Measurements from ENCODE around the gene NCOA3. TPM values are rescaled to one million over a fixed set of nuclear protein-coding genes. Genes with fewer than 3 reads are reported as not detected.
A peak's percentile ranks its signal among the peaks of the same experiment; 100 is the strongest.

The NCOA3 gene
- total RNA-seq, 1 donor: 53.3 TPM

DNA sequence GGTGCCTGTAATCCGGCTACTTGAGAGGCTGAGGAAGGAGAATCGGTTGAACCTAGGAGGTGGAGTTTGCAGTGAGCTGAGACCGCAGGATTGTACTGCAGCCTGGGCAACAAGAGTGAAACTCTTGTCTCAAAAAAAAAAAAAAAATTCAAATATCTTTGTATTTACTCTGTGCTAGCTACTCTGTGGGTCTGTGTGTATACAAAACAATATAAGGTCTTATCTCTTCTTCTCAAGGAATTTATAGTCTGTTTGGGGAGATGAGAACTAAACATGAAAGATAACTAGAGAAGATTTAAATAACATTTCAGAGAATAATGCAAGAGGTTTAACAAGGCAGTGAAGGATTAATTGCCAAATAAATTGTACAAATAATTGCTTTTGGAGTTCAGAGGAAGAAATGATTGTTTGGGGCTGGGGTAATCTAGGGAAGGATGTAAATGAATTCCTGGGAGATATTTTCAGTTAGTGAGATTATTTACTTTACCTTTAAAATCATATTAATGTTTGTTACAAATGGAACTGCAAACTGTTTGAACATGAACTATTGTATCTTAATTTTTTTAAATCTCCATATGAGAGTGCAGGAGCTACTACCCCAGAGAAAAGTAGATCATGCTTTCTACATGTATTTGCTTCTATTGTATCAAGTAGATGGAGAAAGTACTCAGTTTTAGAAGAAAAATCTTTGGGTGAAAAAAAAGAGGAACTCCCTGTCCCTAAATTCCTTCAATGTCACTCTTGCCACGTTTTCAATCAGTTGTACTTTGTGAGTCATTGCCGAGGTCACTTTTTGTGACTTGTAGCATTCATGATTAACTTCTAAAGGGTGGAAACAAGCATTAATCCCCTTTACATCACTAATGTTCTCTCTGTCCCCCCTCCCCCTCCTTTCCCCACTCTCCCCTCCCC, 39.0 kb downstream of the NCOA3 start:
- no peak overlapping the region for H3K4me3 ChIP-seq (ENCODE audit: low read depth, low read length)
- TF ChIP-seq, protein P1, sequence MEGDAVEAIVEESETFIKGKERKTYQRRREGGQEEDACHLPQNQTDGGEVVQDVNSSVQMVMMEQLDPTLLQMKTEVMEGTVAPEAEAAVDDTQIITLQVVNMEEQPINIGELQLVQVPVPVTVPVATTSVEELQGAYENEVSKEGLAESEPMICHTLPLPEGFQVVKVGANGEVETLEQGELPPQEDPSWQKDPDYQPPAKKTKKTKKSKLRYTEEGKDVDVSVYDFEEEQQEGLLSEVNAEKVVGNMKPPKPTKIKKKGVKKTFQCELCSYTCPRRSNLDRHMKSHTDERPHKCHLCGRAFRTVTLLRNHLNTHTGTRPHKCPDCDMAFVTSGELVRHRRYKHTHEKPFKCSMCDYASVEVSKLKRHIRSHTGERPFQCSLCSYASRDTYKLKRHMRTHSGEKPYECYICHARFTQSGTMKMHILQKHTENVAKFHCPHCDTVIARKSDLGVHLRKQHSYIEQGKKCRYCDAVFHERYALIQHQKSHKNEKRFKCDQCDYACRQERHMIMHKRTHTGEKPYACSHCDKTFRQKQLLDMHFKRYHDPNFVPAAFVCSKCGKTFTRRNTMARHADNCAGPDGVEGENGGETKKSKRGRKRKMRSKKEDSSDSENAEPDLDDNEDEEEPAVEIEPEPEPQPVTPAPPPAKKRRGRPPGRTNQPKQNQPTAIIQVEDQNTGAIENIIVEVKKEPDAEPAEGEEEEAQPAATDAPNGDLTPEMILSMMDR (IDR thresholded peaks at IDR 0.05; ENCODE audit: insufficient read depth, low read length): no peak
- DNase-seq (ENCODE audit: low read depth): no peak

DNA sequence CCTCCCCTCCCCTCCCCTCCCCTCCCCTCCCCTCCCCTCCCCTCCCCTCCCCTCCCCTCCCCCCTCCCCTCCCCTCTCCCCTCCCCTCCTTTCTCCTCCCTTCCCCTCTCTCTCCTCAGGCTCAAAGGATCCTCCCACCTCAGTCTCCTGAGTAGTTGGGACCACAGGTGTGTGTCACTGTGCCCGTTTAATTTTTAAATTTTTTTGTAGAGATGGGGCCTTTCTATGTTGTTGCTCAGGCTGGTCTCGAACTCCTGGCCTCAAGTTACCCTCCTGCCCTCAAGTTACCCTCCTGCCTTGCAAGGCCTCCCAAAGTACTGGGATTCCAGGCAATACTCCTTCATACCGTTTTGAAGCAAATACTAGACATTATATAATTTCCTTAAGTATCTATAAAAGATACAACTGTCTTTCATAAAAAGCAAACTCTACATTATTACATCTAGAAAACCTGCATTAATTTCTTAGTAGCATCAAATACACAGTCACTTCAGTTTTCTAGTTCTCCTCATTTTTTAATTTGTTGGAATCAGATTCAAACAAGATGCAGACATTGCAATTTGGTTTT, 39.8 kb downstream of the NCOA3 start:
- H3K4me3 ChIP-seq (ENCODE audit: low read depth, low read length): no peak overlapping the region
- TF ChIP-seq, protein P1 (IDR thresholded peaks at IDR 0.05; ENCODE audit: insufficient read depth, low read length): no peak
- DNase-seq (ENCODE audit: low read depth): no peak

DNA sequence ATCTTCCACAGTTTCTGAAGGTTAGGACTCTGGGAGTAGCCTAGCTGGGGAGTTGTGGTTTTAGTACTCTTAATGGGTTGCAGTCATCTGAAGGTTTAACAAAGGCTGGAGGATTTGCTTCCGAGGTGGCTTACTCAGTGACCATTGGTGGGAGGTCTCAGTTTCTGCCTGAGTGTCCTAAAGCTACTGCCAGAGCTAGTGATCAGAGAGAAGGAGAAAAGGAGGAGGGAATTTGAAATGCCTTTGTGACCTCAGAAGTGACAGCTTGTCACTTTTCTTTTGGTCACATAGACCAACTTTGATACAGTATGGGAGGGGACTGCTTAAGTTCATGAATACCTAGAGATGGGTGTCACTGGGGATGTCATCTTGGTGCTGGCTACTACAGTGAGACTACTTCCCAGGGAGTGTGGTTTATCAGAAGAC, 41.3 kb downstream of the NCOA3 start:
- H3K4me3 ChIP-seq (ENCODE audit: low read depth, low read length): no peak overlapping the region
- DNase-seq (ENCODE audit: low read depth): peak; percentile 14
- TF ChIP-seq, protein P1 (IDR thresholded peaks at IDR 0.05; ENCODE audit: insufficient read depth, low read length): no peak

DNA sequence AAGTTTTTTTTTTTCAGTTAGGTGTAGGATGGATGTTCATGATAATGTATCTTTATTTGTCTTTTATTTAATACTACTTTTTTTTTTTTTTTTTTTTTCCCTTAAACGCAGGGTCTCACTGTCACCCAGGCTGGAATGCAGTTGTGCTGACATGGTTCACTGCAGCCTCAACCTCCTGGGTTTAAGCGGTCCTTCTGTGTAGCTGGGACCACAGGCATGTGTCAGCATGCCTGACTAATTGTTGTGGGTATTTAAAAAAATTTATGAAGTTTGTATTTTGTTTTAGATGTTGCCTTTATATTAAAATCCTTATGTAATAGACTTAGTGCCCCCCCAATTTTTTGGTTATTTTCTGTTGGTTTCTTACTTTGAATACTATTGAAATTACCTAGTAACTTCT, 42.6 kb downstream of the NCOA3 start:
- TF ChIP-seq, protein P1 (IDR thresholded peaks at IDR 0.05; ENCODE audit: insufficient read depth, low read length): no peak
- H3K4me3 ChIP-seq (ENCODE audit: low read depth, low read length): no peak overlapping the region
- DNase-seq (ENCODE audit: low read depth): peak; percentile 34

DNA sequence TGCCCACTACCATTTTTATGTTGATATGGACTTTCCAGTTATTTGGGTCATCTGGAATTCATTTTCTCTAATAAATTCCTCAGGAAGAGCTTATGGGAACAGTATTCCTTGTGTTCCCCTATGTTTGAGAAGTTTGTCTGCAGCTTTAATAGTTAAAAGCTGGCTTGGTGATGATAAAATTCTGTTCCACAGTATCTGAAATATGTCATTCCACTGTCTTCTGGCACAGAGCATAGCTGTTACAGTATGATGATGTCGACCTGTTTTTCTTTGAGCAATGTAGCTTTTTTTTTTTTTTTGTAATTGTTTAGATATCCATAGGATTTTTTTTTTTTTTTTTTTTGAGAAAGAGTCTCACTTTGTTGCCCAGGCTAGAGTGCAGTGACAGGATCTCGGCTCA, 43.2 kb downstream of the NCOA3 start:
- no peak overlapping the region for H3K4me3 ChIP-seq (ENCODE audit: low read depth, low read length)
- TF ChIP-seq, protein P1 (IDR thresholded peaks at IDR 0.05; ENCODE audit: insufficient read depth, low read length): no peak
- DNase-seq (ENCODE audit: low read depth): peak; percentile 60

DNA sequence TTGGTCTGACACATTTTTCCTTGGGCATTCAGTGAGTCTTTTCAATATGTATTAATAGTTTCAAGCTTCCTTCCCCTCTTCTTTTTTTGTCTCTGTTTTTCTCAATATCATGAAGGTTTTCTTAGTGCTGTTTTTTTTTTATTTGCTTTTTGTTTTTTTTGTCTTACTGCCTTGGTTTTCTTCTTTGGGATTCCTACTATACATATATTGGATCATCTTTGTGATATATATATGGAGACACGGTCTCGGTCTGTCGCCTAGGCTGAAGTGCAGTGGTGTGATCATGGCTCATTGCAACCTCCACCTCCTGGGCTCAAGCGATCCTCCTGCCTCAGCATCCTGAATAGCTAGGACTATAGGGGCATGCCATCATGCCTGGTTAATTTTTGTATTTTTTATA, 43.8 kb downstream of the NCOA3 start:
- TF ChIP-seq, protein P1 (IDR thresholded peaks at IDR 0.05; ENCODE audit: insufficient read depth, low read length): no peak
- DNase-seq (ENCODE audit: low read depth): no peak

More for the DNA sequence above, 43.8 kb downstream of the NCOA3 start:
- no peak overlapping the region for H3K4me3 ChIP-seq (ENCODE audit: low read depth, low read length)

Data from fibroblast of the aortic adventitia (primary cell).